ENCODE results near the gene MIER1.
A peak's percentile ranks its signal among the peaks of the same experiment; 100 is the strongest.
"Not testable (repeated sequence)": the region's sequence is repeated elsewhere in the genome, so short reads cannot be mapped to it uniquely, and the experiment has no call there.

MIER1 gene

GRCh38 chr1:66938613-66939012, 13.8 kb downstream of the MIER1 start:
- no peak for DNase-seq (ENCODE audit: low read depth)

GRCh38 chr1:66940981-66941380, 16.2 kb downstream of the MIER1 start:
- no peak for DNase-seq (ENCODE audit: low read depth)

GRCh38 chr1:66943361-66943969, 18.7 kb downstream of the MIER1 start:
- no peak for DNase-seq (ENCODE audit: low read depth)

DNA sequence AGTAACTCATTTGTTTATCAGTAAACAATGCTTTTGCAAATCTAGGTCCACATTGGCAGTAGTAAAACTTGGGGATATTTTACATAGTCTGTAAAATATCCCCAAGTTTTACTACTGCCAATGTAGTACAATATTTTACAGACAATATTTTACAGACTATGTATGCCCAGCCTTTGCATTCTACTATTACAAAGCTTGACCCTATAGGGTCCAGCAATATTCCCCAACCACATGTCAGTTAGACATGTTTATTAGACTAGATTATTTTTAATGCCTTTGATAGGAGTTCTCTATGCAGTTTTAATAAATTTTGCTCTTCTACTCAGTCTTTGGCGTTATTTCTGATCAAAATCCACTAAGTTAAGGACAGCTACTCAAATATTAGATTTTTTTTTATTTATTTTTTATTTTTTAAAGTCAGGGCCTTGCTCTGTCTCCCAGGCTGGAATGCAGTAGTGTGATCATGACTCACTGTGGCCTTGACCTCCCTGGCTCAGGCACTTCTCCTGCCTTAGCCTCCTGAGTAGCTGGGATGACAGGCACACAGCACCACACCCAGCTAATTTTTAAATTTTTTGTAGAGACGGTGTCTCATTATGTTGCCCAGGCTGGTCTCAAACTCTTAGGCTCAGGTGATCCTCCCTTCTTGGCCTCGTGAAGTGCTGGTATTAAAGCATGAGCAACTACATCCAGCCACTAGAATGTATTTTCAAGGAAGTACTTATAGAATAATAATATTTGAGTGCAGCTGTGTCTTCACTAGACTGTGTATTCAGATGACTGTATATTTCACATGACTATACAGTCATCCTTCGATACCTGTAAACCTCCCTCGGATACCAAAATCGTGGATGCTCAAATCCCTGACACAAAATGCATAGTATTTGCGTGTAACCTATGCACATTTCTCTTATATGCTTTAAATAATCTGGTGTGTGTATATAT, 19.8 kb downstream of the MIER1 start:
- no peak for DNase-seq (ENCODE audit: low read depth)

DNA sequence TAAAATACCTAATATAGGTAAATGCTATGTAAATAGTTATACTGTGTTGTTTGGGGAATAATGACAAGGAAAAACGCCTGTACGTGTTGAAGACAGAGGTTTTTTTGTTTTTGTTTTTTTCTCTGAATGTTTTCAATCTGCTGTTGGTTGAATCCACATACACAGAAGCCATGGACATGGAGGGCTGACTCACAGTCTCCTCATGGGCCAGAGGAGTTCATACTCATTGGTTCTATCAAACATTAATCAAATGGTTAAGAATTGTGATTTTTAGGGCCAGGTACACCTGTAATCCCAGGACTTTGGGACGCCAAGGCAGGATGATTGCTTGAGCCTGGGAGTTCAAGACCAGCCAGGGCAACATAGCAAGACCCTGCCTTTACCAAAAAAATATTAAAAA, 20.5 kb downstream of the MIER1 start:
- DNase-seq (ENCODE audit: low read depth), result no peak

GRCh38 chr1:66947267-66947666, 22.5 kb downstream of the MIER1 start:
- DNase-seq (ENCODE audit: low read depth), result no peak

- DNase-seq (ENCODE audit: low read depth), result no peak
Measured at GRCh38 chr1:66951513-66951912, 26.7 kb downstream of the MIER1 start.

- DNase-seq (ENCODE audit: low read depth), result no peak
Measured at GRCh38 chr1:66954208-66954607, 29.4 kb downstream of the MIER1 start.

- no peak for DNase-seq (ENCODE audit: low read depth)
Measured at GRCh38 chr1:66957938-66958337, 33.1 kb downstream of the MIER1 start.

DNA sequence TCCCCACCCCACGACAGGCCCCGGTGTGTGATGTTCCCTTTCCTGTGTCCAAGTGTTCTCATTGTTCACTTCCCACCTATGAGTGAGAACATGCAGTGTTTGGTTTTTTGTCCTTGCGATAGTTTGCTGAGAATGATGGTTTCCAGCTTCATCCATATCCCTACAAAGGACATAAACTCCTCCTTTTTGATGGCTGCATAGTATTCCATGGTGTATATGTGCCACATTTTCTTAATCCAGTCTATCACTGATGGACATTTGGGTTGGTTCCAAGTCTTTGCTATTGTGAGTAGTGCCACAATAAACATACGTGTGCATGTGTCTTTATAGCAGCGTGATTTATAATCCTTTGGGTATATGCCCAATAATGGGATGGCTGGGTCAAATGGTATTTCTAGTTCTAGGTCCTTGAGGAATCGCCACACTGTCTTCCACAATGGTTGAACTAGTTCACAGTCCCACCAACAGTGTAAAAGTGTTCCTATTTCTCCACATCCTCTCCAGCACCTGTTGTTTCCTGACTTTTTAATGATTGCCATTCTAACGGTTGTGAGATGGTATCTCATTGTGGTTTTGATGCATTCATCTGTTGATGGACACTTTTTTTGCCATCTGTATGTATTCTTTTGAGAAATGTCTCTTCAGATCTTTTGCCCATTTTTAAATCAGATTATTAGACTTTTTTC, 41.5 kb downstream of the MIER1 start:
- DNase-seq (ENCODE audit: low read depth), result not testable (repeated sequence)

DNA sequence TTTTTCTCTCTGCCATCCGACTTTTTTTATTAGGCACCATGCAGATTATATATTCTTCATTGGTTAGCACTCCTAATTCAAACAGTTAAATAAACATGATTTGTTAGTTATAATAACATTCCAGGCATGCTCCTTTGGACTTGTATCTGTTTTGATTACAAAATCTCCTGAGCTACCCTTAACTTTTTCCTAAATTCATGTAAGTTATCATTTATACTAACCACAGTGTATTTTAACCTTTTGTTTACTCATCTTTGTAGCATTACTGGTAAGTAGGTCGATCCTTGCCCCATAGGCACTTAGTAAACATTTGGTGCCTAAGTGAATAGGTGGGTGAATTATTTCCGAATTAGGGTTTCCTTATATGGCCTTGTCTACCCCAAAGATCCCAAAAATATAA, 43.8 kb downstream of the MIER1 start:
- no peak for DNase-seq (ENCODE audit: low read depth)

DNA sequence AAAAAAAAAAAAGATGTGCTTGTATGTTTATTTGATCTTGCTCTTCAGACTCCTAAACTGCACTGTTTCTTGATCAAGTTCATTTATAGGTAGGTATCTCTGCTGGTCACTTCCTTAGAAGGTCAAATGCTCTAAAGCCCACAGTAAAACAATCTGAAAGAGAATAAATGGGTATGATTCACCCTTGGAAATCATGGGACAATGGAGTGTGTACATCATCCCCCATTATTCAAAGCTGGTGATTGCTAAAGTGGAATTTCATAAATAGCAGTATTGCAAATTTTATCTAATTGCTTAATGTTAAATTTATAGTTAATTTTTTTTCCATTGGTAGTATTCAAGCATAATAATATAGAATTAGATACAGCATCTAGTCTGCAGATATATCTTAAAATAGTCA, 53.4 kb downstream of the MIER1 start:
- DNase-seq (ENCODE audit: low read depth), result no peak

DNA sequence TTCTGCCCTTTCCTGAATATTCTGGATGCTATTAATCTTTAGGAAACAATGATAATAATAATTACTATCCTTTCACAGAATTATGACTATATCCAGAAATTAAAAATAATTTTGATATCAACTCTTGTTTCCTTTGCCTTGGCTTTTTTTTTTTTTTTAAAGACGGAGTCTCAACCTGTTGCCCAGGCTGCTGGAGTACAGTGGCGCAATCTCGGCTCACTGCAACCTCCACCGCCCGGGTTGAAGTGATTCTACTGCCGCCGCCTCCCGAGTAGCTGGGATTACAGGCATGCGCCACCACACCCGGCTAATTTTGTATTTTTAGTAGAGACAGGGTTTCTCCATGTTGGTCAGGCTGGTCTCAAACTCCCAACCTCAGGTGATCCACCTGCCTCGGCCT, 54.8 kb downstream of the MIER1 start:
- not testable (repeated sequence) for DNase-seq (ENCODE audit: low read depth)

- no peak for DNase-seq (ENCODE audit: low read depth)
Measured at GRCh38 chr1:66980745-66981367, 56.1 kb downstream of the MIER1 start.

- peak; percentile 23 for DNase-seq (ENCODE audit: low read depth)
Measured at GRCh38 chr1:66981679-66982078, 56.9 kb downstream of the MIER1 start.

DNA sequence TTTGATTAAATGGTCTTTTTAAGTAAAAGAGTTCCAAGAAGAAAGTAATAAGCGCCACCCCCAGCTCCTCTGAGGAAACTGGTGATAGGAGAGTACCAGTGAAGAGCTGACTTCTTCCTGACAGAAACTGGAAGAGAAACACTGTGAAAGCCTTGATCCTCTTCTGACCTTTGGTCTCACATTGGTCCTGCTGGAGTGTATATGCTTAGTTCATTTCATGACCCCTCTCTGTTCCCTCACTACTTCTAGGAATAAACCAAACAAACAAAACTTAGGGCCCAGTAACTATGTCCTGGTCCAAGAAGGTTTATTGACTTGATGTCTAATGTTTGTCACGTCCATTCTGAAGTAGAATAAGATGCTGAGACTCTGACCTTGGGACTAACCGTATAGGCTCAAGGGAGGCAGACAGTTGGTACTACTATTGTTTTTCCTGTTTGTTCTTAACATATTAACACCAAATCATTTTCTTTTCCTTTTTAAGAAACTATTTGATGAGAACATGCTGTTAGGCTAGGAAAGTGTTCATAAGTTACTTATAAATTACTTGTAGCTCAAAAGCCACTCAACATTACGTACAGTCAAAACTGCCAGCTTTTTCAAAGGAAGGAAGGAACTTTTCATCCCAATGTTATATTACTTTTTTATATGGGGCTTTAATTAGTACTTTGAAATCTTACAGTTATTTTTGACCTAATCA, 57.9 kb downstream of the MIER1 start:
- no peak for DNase-seq (ENCODE audit: low read depth)

DNA sequence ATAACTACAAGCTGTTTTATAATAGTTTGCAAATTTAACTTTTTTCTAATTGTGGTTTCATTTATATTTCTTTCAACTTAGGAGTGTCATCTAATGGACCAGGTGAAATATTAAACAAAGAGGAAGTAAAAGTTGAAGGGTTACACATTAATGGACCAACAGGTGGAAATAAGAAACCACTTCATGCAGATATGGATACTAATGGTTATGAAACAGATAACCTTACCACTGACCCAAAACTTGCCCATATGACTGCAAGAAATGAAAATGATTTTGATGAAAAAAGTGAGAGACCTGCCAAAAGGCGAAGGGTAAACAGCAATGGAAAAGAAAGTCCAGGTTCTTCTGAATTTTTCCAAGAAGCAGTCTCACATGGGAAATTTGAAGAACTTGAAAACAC, 59.7 kb downstream of the MIER1 start:
- no peak for DNase-seq (ENCODE audit: low read depth)

- DNase-seq (ENCODE audit: low read depth), result no peak
Measured at GRCh38 chr1:66985835-66986234, 61.0 kb downstream of the MIER1 start.

- no peak for DNase-seq (ENCODE audit: low read depth)
Measured at GRCh38 chr1:66993076-66993475, 68.3 kb downstream of the MIER1 start.

DNA sequence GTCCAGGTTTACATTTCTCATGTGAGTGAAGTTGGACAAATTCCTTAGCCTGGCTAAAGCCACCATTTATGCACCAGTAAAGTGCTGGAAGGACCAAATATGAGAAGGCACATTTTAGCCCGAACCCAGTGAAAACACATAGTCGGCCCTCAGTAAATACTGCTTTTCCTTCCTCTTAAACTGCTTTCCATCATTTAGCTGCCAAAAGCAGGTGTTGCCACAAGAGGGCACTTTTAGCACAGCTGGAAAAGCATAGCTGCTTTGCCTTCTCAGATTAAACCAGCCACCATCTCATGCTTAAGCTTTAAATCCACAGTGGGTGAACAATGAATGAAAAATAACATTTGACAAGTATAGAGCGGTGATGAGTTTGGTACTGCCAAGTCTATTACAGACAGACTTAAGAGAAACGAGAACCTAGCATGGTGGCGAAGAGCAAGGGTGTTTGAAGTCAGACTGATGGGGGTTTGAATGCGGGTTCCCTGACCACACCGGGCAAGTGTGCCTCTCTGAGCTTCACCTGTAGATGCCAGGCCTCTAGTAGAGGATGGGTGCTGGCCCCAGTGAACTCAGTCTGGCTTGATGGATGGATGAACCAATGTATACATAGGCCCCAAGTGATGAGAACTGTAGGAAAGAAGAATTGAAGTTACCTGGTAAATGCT, 71.4 kb downstream of the MIER1 start:
- DNase-seq (ENCODE audit: low read depth), result peak; percentile 28

- DNase-seq (ENCODE audit: low read depth), result no peak
Measured at GRCh38 chr1:66998972-66999371, 74.2 kb downstream of the MIER1 start.
